ENCODE data around the gene PIK3CD. TPM values are rescaled to one million over a fixed set of nuclear protein-coding genes. Genes with fewer than 3 reads are reported as not detected.

Gene PIK3CD
- total and polyA plus RNA-seq, 2 donors (not counting 3 experiments of a cell fraction or from before 2014, with no cell fraction given) = 3.5 to 5.2 TPM

DNA sequence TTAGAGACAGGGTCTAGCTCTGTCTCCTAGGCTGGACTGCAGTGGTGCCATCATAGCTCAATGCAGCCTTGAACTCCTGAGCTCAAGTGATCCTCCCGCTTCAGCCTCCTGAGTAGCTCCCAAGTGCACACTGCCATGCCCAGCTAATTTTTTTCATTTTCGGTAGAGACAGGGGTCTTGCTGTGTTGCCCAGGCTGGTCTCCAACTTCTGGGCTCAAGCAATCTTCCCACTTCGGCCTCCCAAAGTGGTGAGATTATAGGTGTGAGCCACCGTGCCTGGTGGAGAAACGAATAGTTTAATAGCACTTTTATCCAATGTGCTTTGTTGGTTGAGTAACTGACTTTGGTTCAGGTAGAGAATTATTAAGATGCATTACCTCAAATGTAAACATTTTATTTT, 20.9 kb downstream of the PIK3CD start:
- H3K4me3 ChIP-seq (replicated peaks in 1 of 3; ENCODE audit: insufficient read depth in 1 of 3, low read depth in 1 of 3, low read length in 3 of 3) = no peak overlapping the region

More for the DNA sequence above, 20.9 kb downstream of the PIK3CD start:
- ChIA-PET CTCF (no interaction called here), POLR2A (no interaction called here)
- FAIRE-seq = no peak
- H3K4me2 ChIP-seq (ENCODE audit: insufficient read depth, low read length) = no peak overlapping the region
- no peak overlapping the region for H2AFZ ChIP-seq (ENCODE audit: low read depth, low read length)
- BruUV-seq (replicated peaks) = no TSS peak
- no peaks in the 10 kb centered on the region for H3K9me3 ChIP-seq (replicated peaks; ENCODE audit: control insufficient read depth, insufficient read depth, low read length)
- DNase-seq (ENCODE audit: low read depth, low spot score) = no peak
- no peaks in the 10 kb centered on the region for H3K4me1 ChIP-seq (ENCODE audit: control insufficient read depth, extremely low read depth, insufficient read depth, low read length)
- TF ChIP-seq EZH2 (IDR thresholded peaks at IDR 0.05; ENCODE audit: borderline replicate concordance, low read depth, low read length, severe bottlenecking) = no peak
- TF ChIP-seq FOS (IDR thresholded peaks at IDR 0.05; ENCODE audit: borderline replicate concordance, insufficient read depth, low read length) = no peak
- TF ChIP-seq MYC (IDR thresholded peaks at IDR 0.05; ENCODE audit: low read depth, low read length) = no peak
- TF ChIP-seq, protein P1, sequence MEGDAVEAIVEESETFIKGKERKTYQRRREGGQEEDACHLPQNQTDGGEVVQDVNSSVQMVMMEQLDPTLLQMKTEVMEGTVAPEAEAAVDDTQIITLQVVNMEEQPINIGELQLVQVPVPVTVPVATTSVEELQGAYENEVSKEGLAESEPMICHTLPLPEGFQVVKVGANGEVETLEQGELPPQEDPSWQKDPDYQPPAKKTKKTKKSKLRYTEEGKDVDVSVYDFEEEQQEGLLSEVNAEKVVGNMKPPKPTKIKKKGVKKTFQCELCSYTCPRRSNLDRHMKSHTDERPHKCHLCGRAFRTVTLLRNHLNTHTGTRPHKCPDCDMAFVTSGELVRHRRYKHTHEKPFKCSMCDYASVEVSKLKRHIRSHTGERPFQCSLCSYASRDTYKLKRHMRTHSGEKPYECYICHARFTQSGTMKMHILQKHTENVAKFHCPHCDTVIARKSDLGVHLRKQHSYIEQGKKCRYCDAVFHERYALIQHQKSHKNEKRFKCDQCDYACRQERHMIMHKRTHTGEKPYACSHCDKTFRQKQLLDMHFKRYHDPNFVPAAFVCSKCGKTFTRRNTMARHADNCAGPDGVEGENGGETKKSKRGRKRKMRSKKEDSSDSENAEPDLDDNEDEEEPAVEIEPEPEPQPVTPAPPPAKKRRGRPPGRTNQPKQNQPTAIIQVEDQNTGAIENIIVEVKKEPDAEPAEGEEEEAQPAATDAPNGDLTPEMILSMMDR (IDR thresholded peaks at IDR 0.05; ENCODE audit: extremely low read depth in 1 of 2, insufficient read depth in 1 of 2, low read depth in 1 of 2, low read length in 2 of 2) = no peak
- TF ChIP-seq POLR2AphosphoS5 (IDR thresholded peaks at IDR 0.05; ENCODE audit: insufficient read depth, low read depth, low read length) = no peak
- no peak for TF ChIP-seq POLR2A (IDR thresholded peaks at IDR 0.05; ENCODE audit: low read depth, low read length)
- TF ChIP-seq, protein P2, sequence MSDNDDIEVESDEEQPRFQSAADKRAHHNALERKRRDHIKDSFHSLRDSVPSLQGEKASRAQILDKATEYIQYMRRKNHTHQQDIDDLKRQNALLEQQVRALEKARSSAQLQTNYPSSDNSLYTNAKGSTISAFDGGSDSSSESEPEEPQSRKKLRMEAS (IDR thresholded peaks at IDR 0.05; ENCODE audit: insufficient read depth, insufficient read length) = no peak
- TF ChIP-seq JUN (IDR thresholded peaks at IDR 0.05; ENCODE audit: borderline replicate concordance, insufficient read depth, insufficient read length, low read depth) = no peak
- no peak for TF ChIP-seq GATA2 (IDR thresholded peaks at IDR 0.05; ENCODE audit: insufficient read depth, insufficient read length, low read depth, low read length)
- no peaks in the 10 kb centered on the region for H3K9me1 ChIP-seq (replicated peaks; ENCODE audit: control insufficient read depth, extremely low read depth, insufficient read depth, low read length)
- intact Hi-C loops (cut with micrococcal nuclease) (no loop called here), dilution Hi-C loops (cut with MboI; ENCODE audit: extremely low pct_ligation_motif_present, low sequenced_read_pairs) (no loop called here)
- peaks cover 2% of the 10 kb centered on the region in 2 experiments for H3K27me3 ChIP-seq (ENCODE audit: control insufficient read depth in 2 of 2, insufficient read depth in 2 of 2, low read length in 2 of 2)
- no peaks in the 10 kb centered on the region for H3K36me3 ChIP-seq (ENCODE audit: control insufficient read depth in 2 of 2, extremely low read depth in 1 of 2, insufficient read depth in 2 of 2, low read length in 2 of 2)
- no peaks in the 10 kb centered on the region for H4K20me1 ChIP-seq (replicated peaks; ENCODE audit: control insufficient read depth, extremely low read depth, insufficient read depth, low read length)
- no peak overlapping the region for H3K27ac ChIP-seq (ENCODE audit: insufficient read depth, low read depth, low read length)
- H3K79me2 ChIP-seq (ENCODE audit: control insufficient read depth, insufficient read depth, low read length) = no peaks in the 10 kb centered on the region
- H3K9ac ChIP-seq (replicated peaks; ENCODE audit: extremely low read depth, insufficient read depth, low read length) = no peak overlapping the region
